ACHN (cell line): ENCODE measurements around the gene EYS.
A peak's percentile ranks its signal among the peaks of the same experiment; 100 is the strongest.

Experiments
- DNase-seq: peaks from one replicate; pipeline ENCODE4 v3.0.0-alpha.2; 2015
- in situ Hi-C: cut with HindIII; loops from 2 replicates; pipeline ENCODE4 v1.10.0; 2017; ENCODE audit warnings: low sequenced_read_pairs, low pct_ligation_motif_present, low pct_unique_long_range_greater_than_20kb

The EYS gene

GRCh38 chr6:64729522-64729921 is 977.5 kb downstream of the EYS start:
- in situ Hi-C loops, result no loop called here
- no peak for DNase-seq

- DNase-seq, result no peak
- in situ Hi-C loops, result no loop called here
These were observed 980.0 kb downstream of the EYS start for GRCh38 chr6:64727075-64727474.

- no peak for DNase-seq
- in situ Hi-C loops, result no loop called here
These were observed 982.9 kb downstream of the EYS start for GRCh38 chr6:64724091-64724490.

- in situ Hi-C loops, result no loop called here
- no peak for DNase-seq
These were observed 983.5 kb downstream of the EYS start for GRCh38 chr6:64723327-64724058.

GRCh38 chr6:64721865-64722264 is 985.2 kb downstream of the EYS start:
- no peak for DNase-seq
- in situ Hi-C loops, result no loop called here

- in situ Hi-C loops, result no loop called here
- DNase-seq, result no peak
These were observed 989.7 kb downstream of the EYS start for GRCh38 chr6:64717281-64717680.

- no peak for DNase-seq
- in situ Hi-C loops, result no loop called here
These were observed 991.4 kb downstream of the EYS start for GRCh38 chr6:64715624-64716023.

- in situ Hi-C loops, result no loop called here
- DNase-seq, result no peak
These were observed 993.0 kb downstream of the EYS start for GRCh38 chr6:64714073-64714472.

GRCh38 chr6:64713175-64713574 is 993.9 kb downstream of the EYS start:
- no peak for DNase-seq
- in situ Hi-C loops, result no loop called here

GRCh38 chr6:64712606-64713005 is 994.4 kb downstream of the EYS start:
- in situ Hi-C loops, result no loop called here
- DNase-seq, result no peak

GRCh38 chr6:64703922-64704321 is 1003.1 kb downstream of the EYS start:
- in situ Hi-C loops, result no loop called here
- DNase-seq, result no peak

GRCh38 chr6:64696053-64696452 is 1011.0 kb downstream of the EYS start:
- DNase-seq, result no peak
- in situ Hi-C loops, result no loop called here

GRCh38 chr6:64694356-64694755 is 1012.7 kb downstream of the EYS start:
- in situ Hi-C loops, result no loop called here
- DNase-seq, result peak; percentile 21

GRCh38 chr6:64691064-64691463 is 1016.0 kb downstream of the EYS start:
- in situ Hi-C loops, result no loop called here
- DNase-seq, result peak; percentile 27

GRCh38 chr6:64685401-64685800 is 1021.6 kb downstream of the EYS start:
- in situ Hi-C loops, result no loop called here
- no peak for DNase-seq

GRCh38 chr6:64683682-64684081 is 1023.3 kb downstream of the EYS start:
- no peak for DNase-seq
- in situ Hi-C loops, result no loop called here

- in situ Hi-C loops, result no loop called here
- DNase-seq, result no peak
These were observed 1025.4 kb downstream of the EYS start for GRCh38 chr6:64681416-64682160.

GRCh38 chr6:64680446-64680845 is 1026.6 kb downstream of the EYS start:
- in situ Hi-C loops, result no loop called here
- no peak for DNase-seq

- in situ Hi-C loops, result no loop called here
- no peak for DNase-seq
These were observed 1027.6 kb downstream of the EYS start for GRCh38 chr6:64679416-64679815.

- in situ Hi-C loops, result no loop called here
- no peak for DNase-seq
These were observed 1034.4 kb downstream of the EYS start for GRCh38 chr6:64672651-64673050.
